Duodenal mucosa (tissue), 2 donors: Measurements from ENCODE around the gene SPATA31D1.

ENCODE experiments used
- H3K27ac ChIP-seq: one replicate; pipeline ENCODE4 v1.7.0; 2013; ENCODE audit warnings: low read depth, low read length
- H3K27me3 ChIP-seq, 2 donors: one replicate each; pipeline ENCODE4 v1.7.0; 2013; ENCODE audit warnings: low read length in 2 of 2, control low read depth in 1 of 2; ENCODE audit not compliant: insufficient read depth in 2 of 2, control insufficient read depth in 1 of 2
- H3K36me3 ChIP-seq, 2 donors: one replicate each; pipeline ENCODE4 v1.7.0; 2013; ENCODE audit warnings: low read length in 2 of 2, control low read depth in 1 of 2; ENCODE audit not compliant: insufficient read depth in 2 of 2, control insufficient read depth in 1 of 2
- H3K4me1 ChIP-seq, 2 donors: one replicate each; pipeline ENCODE4 v1.7.0; 2013; ENCODE audit warnings: low read length in 2 of 2, control low read depth in 1 of 2; ENCODE audit not compliant: insufficient read depth in 2 of 2, control insufficient read depth in 1 of 2
- H3K4me3 ChIP-seq, 2 donors: one replicate each; pipeline ENCODE4 v1.7.0; 2013; ENCODE audit warnings: low read length in 2 of 2, low read depth in 1 of 2
- H3K9ac ChIP-seq, 2 donors: one replicate each; pipeline ENCODE4 v1.7.0; 2013; ENCODE audit warnings: low read length in 2 of 2, low read depth in 1 of 2
- H3K9me3 ChIP-seq, 2 donors: one replicate each; pipeline ENCODE4 v1.7.0; 2013; ENCODE audit warnings: low read length in 2 of 2, control low read depth in 1 of 2; ENCODE audit not compliant: control insufficient read depth in 1 of 2

The SPATA31D1 gene

GRCh38 chr9:81976351-81976750 lies 12.2 kb upstream of the SPATA31D1 start:
- Histone ChIP-seq H3K4me3 (no peak overlapping the region), H3K36me3 (no peaks in the 10 kb centered on the region), H3K9ac (no peak overlapping the region), H3K4me1 (no peaks in the 10 kb centered on the region), H3K27me3 (no peaks in the 10 kb centered on the region), H3K27ac (no peak overlapping the region), H3K9me3 (no peaks in the 10 kb centered on the region)

GRCh38 chr9:81979196-81979595 lies 9.4 kb upstream of the SPATA31D1 start:
- no peaks in the 10 kb centered on the region for H3K36me3 ChIP-seq
- no peaks in the 10 kb centered on the region for H3K4me1 ChIP-seq
- H3K4me3 ChIP-seq, result no peak overlapping the region
- no peak overlapping the region for H3K9ac ChIP-seq
- H3K27me3 ChIP-seq, result no peaks in the 10 kb centered on the region
- H3K9me3 ChIP-seq, result no peaks in the 10 kb centered on the region
- H3K27ac ChIP-seq, result no peak overlapping the region

DNA sequence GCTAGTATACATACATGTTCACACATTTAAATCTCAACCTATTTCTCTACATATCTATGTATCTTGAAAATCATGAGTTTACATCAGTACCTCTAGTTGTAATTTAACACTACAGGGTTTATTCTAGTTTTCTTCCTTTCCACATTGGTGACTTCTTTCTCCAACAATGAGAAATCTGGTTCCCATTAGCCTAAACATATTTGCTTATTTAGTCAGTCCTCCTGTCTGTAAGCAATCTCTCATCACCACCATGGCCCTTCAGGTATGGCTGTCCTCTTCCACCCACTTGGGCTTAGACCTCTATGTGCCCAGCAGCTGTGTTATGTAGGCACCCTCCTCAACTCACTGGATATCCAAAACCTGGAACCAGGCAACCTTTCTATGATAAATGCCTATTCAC lies 8.0 kb upstream of the SPATA31D1 start:
- Histone ChIP-seq H3K9ac (no peak overlapping the region), H3K36me3 (no peaks in the 10 kb centered on the region), H3K27ac (no peak overlapping the region), H3K4me3 (no peak overlapping the region), H3K4me1 (no peaks in the 10 kb centered on the region), H3K27me3 (no peaks in the 10 kb centered on the region), H3K9me3 (no peaks in the 10 kb centered on the region)

DNA sequence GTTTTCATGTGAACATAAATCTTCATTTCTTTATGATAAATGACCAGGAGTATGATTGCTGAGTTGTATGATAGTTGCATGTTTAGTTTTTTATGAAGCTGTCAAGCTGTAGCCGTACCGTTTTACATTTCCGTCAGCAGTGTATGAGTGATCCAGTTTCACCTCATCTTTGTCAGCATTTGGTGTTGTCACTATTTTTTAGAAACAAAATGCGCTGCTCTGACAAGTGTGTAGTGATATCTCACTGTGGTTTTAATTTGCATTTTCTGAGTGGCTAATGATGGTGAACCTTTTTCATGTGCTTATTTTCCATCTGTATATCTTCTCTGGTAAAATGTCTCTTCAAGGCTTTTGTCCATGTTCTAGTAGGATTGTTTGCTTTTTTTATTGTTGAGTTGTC lies 6.7 kb upstream of the SPATA31D1 start:
- Histone ChIP-seq H3K36me3 (no peaks in the 10 kb centered on the region), H3K27ac (no peak overlapping the region), H3K27me3 (no peaks in the 10 kb centered on the region), H3K4me1 (no peaks in the 10 kb centered on the region), H3K4me3 (no peak overlapping the region), H3K9me3 (no peaks in the 10 kb centered on the region), H3K9ac (no peak overlapping the region)

DNA sequence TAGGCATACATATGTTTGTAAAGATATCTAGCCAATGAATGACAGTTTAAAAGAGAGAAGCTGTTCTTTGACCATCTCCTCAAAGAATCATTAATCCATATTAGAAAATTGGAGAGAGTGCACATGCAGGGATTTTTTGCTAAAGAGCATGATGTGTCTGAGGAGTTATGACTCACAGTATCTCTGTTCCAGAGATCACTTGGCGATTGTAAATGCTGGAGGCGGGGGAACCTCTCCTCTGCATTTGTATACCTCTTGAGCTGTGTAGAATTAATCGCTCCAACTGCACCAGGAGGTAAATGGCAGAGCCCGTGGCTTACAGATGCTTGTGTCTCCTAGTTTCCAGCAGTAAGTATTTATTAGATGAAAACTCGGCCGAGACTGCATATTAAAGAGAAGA lies 3.6 kb upstream of the SPATA31D1 start:
- H3K4me1 ChIP-seq, result no peaks in the 10 kb centered on the region
- H3K27me3 ChIP-seq, result no peaks in the 10 kb centered on the region
- H3K9me3 ChIP-seq, result no peaks in the 10 kb centered on the region
- H3K36me3 ChIP-seq, result no peaks in the 10 kb centered on the region
- H3K27ac ChIP-seq, result no peak overlapping the region
- H3K9ac ChIP-seq, result no peak overlapping the region
- no peak overlapping the region for H3K4me3 ChIP-seq

- no peaks in the 10 kb centered on the region for H3K27me3 ChIP-seq
These were observed 2.5 kb upstream of the SPATA31D1 start for GRCh38 chr9:81986051-81986450.

DNA sequence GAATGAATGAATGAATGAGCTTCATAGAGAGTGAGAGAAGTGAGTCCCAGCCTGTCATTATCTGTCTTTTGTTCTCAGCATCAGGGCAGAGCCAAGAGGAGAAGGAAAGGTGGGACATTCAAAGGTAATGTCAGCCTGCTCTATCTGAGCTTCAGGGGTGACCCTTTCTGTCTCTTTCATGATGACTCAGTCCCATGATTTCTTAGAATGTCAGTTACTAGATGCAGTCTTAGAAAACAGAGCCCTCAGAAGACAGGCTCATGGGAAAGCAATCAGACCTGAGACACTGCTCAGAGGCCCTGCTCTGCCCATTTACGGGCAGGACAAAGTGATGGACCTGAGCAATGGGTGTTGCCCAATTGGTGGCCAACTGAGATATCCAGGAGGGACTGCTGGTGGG lies 1.1 kb downstream of the SPATA31D1 start:
- H3K9ac ChIP-seq, result no peak overlapping the region
- H3K27me3 ChIP-seq, result no peaks in the 10 kb centered on the region
- no peaks in the 10 kb centered on the region for H3K4me1 ChIP-seq
- H3K27ac ChIP-seq, result no peak overlapping the region
- no peak overlapping the region for H3K4me3 ChIP-seq
- H3K9me3 ChIP-seq, result no peaks in the 10 kb centered on the region
- H3K36me3 ChIP-seq, result no peaks in the 10 kb centered on the region

More at GRCh38 chr9:81986051-81986450, 2.5 kb upstream of the SPATA31D1 start:
- H3K4me1 ChIP-seq, result no peaks in the 10 kb centered on the region
- no peak overlapping the region for H3K9ac ChIP-seq
- H3K27ac ChIP-seq, result no peak overlapping the region
- H3K36me3 ChIP-seq, result no peaks in the 10 kb centered on the region
- no peak overlapping the region for H3K4me3 ChIP-seq
- no peaks in the 10 kb centered on the region for H3K9me3 ChIP-seq

DNA sequence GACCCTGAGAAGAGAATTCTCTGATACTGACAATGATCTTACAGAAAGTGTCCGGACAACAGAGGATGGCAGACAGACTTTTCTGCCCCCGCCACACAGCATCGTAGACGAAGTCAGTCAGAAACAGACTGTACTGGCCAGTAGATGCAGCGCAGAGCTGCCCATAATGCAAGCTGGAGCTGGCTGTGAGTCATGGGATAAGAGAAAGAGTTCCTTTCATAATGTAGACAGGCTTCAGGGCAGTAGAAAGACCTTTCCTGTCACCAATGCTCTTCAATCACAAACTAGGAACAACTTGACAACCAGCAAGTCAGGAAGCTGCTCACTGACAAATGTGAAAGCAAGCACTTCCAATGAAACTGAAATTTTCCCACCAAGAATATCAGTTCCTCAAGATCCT lies 5.1 kb downstream of the SPATA31D1 start:
- no peaks in the 10 kb centered on the region for H3K4me1 ChIP-seq
- H3K9ac ChIP-seq, result no peak overlapping the region
- no peaks in the 10 kb centered on the region for H3K9me3 ChIP-seq
- no peak overlapping the region for H3K27ac ChIP-seq
- H3K27me3 ChIP-seq, result no peaks in the 10 kb centered on the region
- no peak overlapping the region for H3K4me3 ChIP-seq
- no peaks in the 10 kb centered on the region for H3K36me3 ChIP-seq

DNA sequence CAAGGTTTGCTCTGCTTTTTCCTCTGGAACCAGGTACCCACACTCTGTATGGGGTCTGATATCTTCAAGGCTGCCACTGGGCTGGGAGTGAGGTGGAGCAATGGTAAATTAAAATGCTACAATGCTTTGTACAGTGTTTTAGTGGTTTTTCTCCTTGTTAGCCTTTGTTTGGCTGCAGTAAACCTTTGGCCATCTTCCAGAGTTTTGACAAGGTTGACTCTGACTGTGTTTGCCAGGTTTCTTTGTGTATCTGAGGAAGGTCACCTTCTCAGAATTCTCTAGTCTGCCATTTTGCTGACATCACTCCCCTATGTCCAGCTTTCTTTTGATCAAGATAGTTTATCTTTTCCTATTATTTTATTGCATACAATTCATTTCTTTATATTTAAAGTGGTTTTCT lies 11.2 kb downstream of the SPATA31D1 start:
- no peak overlapping the region for H3K9ac ChIP-seq
- H3K27ac ChIP-seq, result no peak overlapping the region
- no peak overlapping the region for H3K4me3 ChIP-seq
- H3K9me3 ChIP-seq, result no peaks in the 10 kb centered on the region
- no peaks in the 10 kb centered on the region for H3K27me3 ChIP-seq
- no peaks in the 10 kb centered on the region for H3K36me3 ChIP-seq
- no peaks in the 10 kb centered on the region for H3K4me1 ChIP-seq

DNA sequence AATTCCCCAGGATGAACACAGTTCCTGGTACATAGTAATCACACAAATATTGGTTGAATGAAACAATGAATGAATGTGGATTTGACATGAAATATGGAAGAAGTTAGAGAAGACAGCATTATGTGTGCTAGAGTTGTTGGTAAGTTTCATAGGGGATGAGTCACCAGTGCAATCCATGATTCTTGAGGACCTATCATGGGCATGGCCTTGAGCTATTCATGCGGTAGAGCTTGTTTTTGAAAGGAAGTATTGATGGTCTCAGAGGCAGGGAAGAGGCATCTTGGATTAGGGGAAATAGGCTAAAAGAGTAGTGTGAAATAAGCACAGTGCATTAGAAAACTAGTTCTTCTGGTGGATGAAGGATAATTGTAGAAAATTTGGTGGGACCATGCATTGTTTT lies 22.1 kb downstream of the SPATA31D1 start:
- H3K4me3 ChIP-seq, result no peak overlapping the region
- H3K27ac ChIP-seq, result no peak overlapping the region
- H3K36me3 ChIP-seq, result no peaks in the 10 kb centered on the region
- H3K4me1 ChIP-seq, result peaks cover 0 to 5% of the 10 kb centered on the region in 2 donors
- peaks cover 0 to 9% of the 10 kb centered on the region in 2 donors for H3K9me3 ChIP-seq
- no peaks in the 10 kb centered on the region for H3K27me3 ChIP-seq
- H3K9ac ChIP-seq, result no peak overlapping the region

DNA sequence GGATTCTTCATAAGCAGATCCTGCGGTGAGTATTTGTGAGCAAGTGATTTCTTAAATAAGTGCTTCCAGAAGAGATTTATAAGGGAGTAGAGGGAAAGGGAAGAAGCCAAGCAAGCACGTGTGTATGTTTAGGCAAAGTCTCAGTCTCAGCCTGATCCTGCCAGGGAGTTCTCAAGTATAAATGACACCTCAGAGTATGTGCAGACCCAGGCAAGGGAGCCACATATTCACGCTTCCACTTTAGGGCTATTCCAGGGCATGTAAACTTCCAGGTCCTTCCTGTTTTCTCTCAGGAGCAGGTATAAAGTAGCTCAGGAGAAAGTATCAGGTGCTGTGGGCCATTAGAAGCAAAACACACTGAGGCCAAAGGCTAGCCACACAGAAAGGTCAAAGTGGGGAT lies 22.6 kb downstream of the SPATA31D1 start:
- peaks cover 0 to 9% of the 10 kb centered on the region in 2 donors for H3K9me3 ChIP-seq
- no peak overlapping the region for H3K4me3 ChIP-seq
- H3K36me3 ChIP-seq, result no peaks in the 10 kb centered on the region
- H3K4me1 ChIP-seq, result peaks cover 0 to 5% of the 10 kb centered on the region in 2 donors
- no peaks in the 10 kb centered on the region for H3K27me3 ChIP-seq
- H3K9ac ChIP-seq, result no peak overlapping the region
- no peak overlapping the region for H3K27ac ChIP-seq
